ENCODE data around the gene TFDP2.
"Not testable (repeated sequence)": the region's sequence is repeated elsewhere in the genome, so short reads cannot be mapped to it uniquely, and the experiment has no call there.

The TFDP2 gene

GRCh38 chr3:142019794-142020320, 129.5 kb downstream of the TFDP2 start:
- DNase-seq: peak in 1 of 5 donors; percentile 43

GRCh38 chr3:142013993-142014392, 135.4 kb downstream of the TFDP2 start:
- DNase-seq: no peak

- no peak for DNase-seq
These were observed 135.9 kb downstream of the TFDP2 start for GRCh38 chr3:142013326-142013980.

GRCh38 chr3:142009029-142009428, 140.3 kb downstream of the TFDP2 start:
- no peak for DNase-seq

- no peak for DNase-seq
These were observed 141.5 kb downstream of the TFDP2 start for GRCh38 chr3:142007710-142008399.

- not testable (repeated sequence) for DNase-seq
These were observed 144.4 kb downstream of the TFDP2 start for GRCh38 chr3:142004957-142005356.

- DNase-seq: no peak
These were observed 145.3 kb downstream of the TFDP2 start for GRCh38 chr3:142004025-142004424.

- no peak for DNase-seq
These were observed 146.1 kb downstream of the TFDP2 start for GRCh38 chr3:142003291-142003690.

GRCh38 chr3:142000325-142000870, 148.9 kb downstream of the TFDP2 start:
- DNase-seq: no peak

GRCh38 chr3:141998669-141999290, 150.6 kb downstream of the TFDP2 start:
- DNase-seq: no peak

- DNase-seq: no peak
These were observed 152.9 kb downstream of the TFDP2 start for GRCh38 chr3:141996437-141996836.

GRCh38 chr3:141994856-141995255, 154.5 kb downstream of the TFDP2 start:
- no peak for DNase-seq

GRCh38 chr3:141992512-141992911, 156.8 kb downstream of the TFDP2 start:
- no peak for DNase-seq

- no peak for DNase-seq
These were observed 162.7 kb downstream of the TFDP2 start for GRCh38 chr3:141986548-141987107.

- no peak for DNase-seq
These were observed 168.3 kb downstream of the TFDP2 start for GRCh38 chr3:141981084-141981483.

GRCh38 chr3:141979050-141979671, 170.2 kb downstream of the TFDP2 start:
- DNase-seq: no peak

GRCh38 chr3:141974777-141975176, 174.6 kb downstream of the TFDP2 start:
- DNase-seq: not testable (repeated sequence)

- no peak for DNase-seq
These were observed 176.9 kb downstream of the TFDP2 start for GRCh38 chr3:141972399-141972798.

- no peak for DNase-seq
These were observed 177.8 kb downstream of the TFDP2 start for GRCh38 chr3:141971571-141971970.

- no peak for DNase-seq
These were observed 179.6 kb downstream of the TFDP2 start for GRCh38 chr3:141969711-141970110.

- DNase-seq: no peak
These were observed 183.9 kb downstream of the TFDP2 start for GRCh38 chr3:141965471-141965870.

GRCh38 chr3:141963301-141963700, 186.0 kb downstream of the TFDP2 start:
- DNase-seq: no peak

- no peak for DNase-seq
These were observed 188.6 kb downstream of the TFDP2 start for GRCh38 chr3:141960731-141961130.
